Type B pancreatic cell (in vitro differentiated cells): ENCODE measurements around the gene ASB8. TPM values are rescaled to one million over a fixed set of nuclear protein-coding genes. Genes with fewer than 3 reads are reported as not detected.
A peak's percentile ranks its signal among the peaks of the same experiment; 100 is the strongest.

ENCODE experiments used
- DNase-seq: peaks from one replicate; pipeline ENCODE4 v3.0.0; 2021; ENCODE audit warnings: mixed read lengths; ENCODE audit not compliant: unreplicated experiment; ENCODE audit errors: extremely low spot score
- H3K27ac Mint-ChIP-seq: 2 replicates; pipeline ENCODE4 v1.8.0; 2021; ENCODE audit warnings: mild to moderate bottlenecking, mixed read lengths
- H3K27me3 Mint-ChIP-seq: 2 replicates; pipeline ENCODE4 v1.8.0; 2021; ENCODE audit warnings: mixed read lengths
- H3K36me3 Mint-ChIP-seq: 2 replicates; pipeline ENCODE4 v1.8.0; 2021; ENCODE audit warnings: mixed read lengths
- H3K4me1 Mint-ChIP-seq: one replicate; pipeline ENCODE4 v1.8.0; 2021; ENCODE audit warnings: mixed read lengths; ENCODE audit not compliant: unreplicated experiment
- H3K4me3 Mint-ChIP-seq: 2 replicates; pipeline ENCODE4 v1.8.0; 2021; ENCODE audit warnings: mild to moderate bottlenecking, mixed read lengths
- H3K9me3 Mint-ChIP-seq: 2 replicates; pipeline ENCODE4 v1.8.0; 2021; ENCODE audit warnings: mixed read lengths
- total RNA-seq: library from RNA; stranded (reverse); gene quantifications from 2 replicates; pipeline ENCODE4 v1.2.1, GENCODE V29; 2021; ENCODE audit warnings: low replicate concordance
- TF ChIP-seq, protein P1 (sequence below): fragments of 200-600 bp; sonication (generic); conservative IDR thresholded peaks from 2 replicates; pipeline ENCODE4 v1.5.0; 2021; ENCODE audit warnings: antibody characterized with exemption, mild to moderate bottlenecking

Gene ASB8
- total RNA-seq, 1 donor from 2014 or later: 27.0 TPM

DNA sequence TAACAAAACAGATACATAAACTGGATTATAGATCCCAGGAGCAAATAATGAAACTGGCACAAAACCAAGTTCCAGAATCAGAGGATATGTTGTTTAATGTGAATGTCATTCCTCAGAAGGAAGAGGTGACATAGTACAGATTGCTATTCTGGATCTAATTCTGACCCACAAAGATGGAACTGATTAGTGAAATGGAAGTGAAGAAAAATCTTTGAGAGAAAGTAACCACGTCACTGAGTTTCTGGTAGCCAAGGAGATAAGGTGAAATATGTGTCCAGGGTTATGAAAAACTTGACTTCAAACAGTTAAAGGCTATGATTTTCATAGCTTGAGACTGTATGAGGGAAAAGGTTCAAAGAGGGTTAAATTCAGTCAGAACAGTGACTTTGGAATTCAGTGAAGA lies 37.5 kb upstream of the ASB8 start:
- Mint-ChIP-seq H3K27me3 (peaks cover 16% of the 10 kb centered on the region), H3K27ac (peak overlapping the region; percentile 74), H3K4me1 (peaks cover 29% of the 10 kb centered on the region), H3K9me3 (no peaks in the 10 kb centered on the region), H3K4me3 (peak overlapping the region; percentile 7), H3K36me3 (no peaks in the 10 kb centered on the region)
- no peak for DNase-seq
- TF ChIP-seq, protein P1, sequence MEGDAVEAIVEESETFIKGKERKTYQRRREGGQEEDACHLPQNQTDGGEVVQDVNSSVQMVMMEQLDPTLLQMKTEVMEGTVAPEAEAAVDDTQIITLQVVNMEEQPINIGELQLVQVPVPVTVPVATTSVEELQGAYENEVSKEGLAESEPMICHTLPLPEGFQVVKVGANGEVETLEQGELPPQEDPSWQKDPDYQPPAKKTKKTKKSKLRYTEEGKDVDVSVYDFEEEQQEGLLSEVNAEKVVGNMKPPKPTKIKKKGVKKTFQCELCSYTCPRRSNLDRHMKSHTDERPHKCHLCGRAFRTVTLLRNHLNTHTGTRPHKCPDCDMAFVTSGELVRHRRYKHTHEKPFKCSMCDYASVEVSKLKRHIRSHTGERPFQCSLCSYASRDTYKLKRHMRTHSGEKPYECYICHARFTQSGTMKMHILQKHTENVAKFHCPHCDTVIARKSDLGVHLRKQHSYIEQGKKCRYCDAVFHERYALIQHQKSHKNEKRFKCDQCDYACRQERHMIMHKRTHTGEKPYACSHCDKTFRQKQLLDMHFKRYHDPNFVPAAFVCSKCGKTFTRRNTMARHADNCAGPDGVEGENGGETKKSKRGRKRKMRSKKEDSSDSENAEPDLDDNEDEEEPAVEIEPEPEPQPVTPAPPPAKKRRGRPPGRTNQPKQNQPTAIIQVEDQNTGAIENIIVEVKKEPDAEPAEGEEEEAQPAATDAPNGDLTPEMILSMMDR: no peak

DNA sequence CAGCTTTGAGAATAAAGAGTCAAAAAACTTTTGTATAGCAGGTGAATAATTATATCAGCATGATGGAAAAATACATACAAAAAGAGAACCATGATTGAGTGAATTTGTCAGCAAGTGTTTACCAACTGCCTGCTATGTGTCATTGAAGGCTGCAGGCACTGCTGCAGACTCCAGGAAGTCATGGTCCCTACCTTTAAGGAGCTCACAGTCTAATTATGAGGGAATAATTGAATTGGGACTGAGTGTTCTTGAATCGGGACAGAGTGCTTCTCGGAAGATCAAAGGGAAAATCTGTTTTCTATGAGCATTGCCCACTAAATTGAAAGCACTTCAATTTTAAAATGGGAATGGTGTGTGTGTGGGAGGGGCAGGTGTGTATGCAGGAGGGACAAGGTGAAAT lies 36.3 kb upstream of the ASB8 start:
- TF ChIP-seq, protein P1: no peak
- peaks cover 21% of the 10 kb centered on the region for H3K4me1 Mint-ChIP-seq
- H3K27me3 Mint-ChIP-seq: peaks cover 25% of the 10 kb centered on the region
- no peak for DNase-seq
- H3K27ac Mint-ChIP-seq: peak overlapping the region; percentile 90
- H3K36me3 Mint-ChIP-seq: no peaks in the 10 kb centered on the region
- H3K4me3 Mint-ChIP-seq: peak overlapping the region; percentile 50
- no peaks in the 10 kb centered on the region for H3K9me3 Mint-ChIP-seq

DNA sequence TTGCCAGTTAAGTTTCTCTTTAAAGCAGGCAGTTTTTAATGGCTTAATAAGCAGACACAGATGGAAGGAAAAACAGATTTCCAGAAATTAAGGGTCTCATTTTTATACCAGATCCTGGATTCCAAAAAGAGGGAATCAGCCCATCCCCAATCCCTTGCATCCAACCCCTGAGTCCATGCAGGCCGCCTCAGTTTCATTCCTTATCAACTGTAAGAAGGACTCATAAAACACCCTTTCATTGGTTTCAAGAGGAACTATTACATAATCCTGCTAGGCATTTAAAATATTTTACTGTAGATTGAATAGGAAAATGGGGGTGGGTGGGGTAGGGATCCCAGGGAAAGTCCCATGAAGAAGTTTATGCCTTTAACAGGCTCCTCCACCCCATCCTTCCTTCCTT lies 35.5 kb upstream of the ASB8 start:
- Mint-ChIP-seq H3K36me3 (no peaks in the 10 kb centered on the region), H3K27me3 (peaks cover 32% of the 10 kb centered on the region), H3K4me1 (peaks cover 21% of the 10 kb centered on the region), H3K9me3 (no peaks in the 10 kb centered on the region), H3K4me3 (no peak overlapping the region), H3K27ac (no peak overlapping the region)
- TF ChIP-seq, protein P1: no peak
- DNase-seq: no peak

DNA sequence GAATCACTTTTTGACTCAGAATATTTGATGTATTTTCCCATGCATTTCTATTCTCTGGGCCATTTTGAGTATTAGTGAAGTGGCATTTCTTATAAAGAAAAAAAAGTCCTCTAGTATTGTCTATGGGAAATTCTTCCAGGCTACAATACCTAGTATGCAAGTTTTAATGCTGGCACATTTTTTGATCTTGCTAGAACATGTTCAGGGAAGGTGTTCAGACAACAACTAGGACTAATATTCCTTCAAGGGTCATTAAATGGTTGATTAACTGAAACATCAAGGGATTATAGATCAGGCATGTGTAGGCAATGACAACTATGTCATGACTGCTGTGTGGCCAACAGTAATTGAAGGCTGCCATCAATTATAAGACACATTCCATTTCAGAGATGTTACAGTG lies 33.8 kb upstream of the ASB8 start:
- no peak overlapping the region for H3K27ac Mint-ChIP-seq
- TF ChIP-seq, protein P1: no peak
- H3K36me3 Mint-ChIP-seq: no peaks in the 10 kb centered on the region
- peaks cover 48% of the 10 kb centered on the region for H3K27me3 Mint-ChIP-seq
- H3K4me1 Mint-ChIP-seq: peaks cover 15% of the 10 kb centered on the region
- no peak for DNase-seq
- no peaks in the 10 kb centered on the region for H3K9me3 Mint-ChIP-seq
- H3K4me3 Mint-ChIP-seq: no peak overlapping the region

DNA sequence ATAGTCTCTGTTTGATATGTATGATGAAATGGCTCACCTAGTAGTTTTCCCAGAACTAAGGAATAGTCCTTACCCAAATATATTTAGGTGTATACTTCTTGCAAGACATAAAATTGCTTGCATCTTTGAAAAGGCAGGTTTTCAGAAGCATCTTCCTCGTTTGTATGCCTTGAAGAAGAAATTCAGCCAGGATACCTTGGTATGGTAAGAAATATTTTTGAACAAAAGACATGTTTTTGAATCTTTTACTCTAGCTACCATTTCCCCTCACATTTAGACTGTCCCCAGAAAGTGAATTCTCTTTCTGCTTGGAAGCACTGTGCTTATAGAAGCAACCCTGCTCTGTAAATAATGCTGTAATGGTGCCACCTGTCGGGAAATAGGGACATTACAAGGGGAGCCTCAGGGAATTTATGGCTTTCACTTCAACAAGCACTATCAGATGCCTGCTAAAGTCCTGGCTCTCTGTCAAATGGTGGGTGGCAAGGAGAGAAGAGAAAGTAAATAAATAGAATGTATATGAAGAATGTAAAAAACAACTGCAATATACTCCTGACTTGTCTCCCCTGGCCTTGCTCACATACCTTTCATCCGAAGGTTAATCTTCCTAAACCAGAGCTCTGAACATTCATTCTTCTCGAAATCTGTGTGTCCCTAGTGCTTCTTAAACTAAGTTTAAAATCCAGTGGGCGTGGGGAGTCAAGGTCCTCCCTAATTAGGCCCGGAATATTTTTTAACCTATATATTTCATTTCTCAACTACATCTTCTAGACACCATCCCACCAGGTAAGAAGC lies 32.2 kb upstream of the ASB8 start:
- H3K4me3 Mint-ChIP-seq: no peak overlapping the region
- H3K36me3 Mint-ChIP-seq: no peaks in the 10 kb centered on the region
- no peak for DNase-seq
- H3K4me1 Mint-ChIP-seq: peaks cover 4% of the 10 kb centered on the region
- peaks cover 63% of the 10 kb centered on the region for H3K27me3 Mint-ChIP-seq
- no peaks in the 10 kb centered on the region for H3K9me3 Mint-ChIP-seq
- no peak overlapping the region for H3K27ac Mint-ChIP-seq
- TF ChIP-seq, protein P1: peak; percentile 91
